ENCODE measurements around the gene ZNF668. TPM values are rescaled to one million over a fixed set of nuclear protein-coding genes. Genes with fewer than 3 reads are reported as not detected.

Gene ZNF668
- total RNA-seq, 4 donors from 2014 or later = 15.5 to 20.3 (median 16.7) TPM

DNA sequence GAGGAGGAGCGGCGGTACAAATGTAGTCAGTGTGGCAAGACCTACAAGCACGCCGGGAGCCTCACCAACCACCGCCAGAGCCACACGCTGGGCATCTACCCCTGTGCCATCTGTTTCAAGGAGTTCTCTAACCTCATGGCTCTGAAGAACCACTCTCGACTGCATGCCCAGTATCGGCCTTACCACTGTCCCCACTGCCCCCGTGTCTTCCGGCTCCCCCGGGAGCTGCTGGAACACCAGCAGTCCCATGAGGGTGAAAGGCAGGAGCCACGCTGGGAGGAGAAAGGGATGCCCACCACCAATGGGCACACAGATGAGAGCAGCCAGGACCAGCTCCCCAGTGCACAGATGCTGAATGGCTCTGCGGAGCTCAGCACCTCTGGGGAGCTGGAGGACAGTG is 3.0 kb upstream of the ZNF668 start:
- Histone ChIP-seq H3K27me3 (no peaks in the 10 kb centered on the region), H3K9me3 (no peaks in the 10 kb centered on the region), H3K36me3 (peaks cover 0 to 62% (median 15%) of the 10 kb centered on the region in 3 donors), H3K27ac (no peak overlapping the region), H3K4me1 (peaks cover 0 to 41% (median 16%) of the 10 kb centered on the region in 4 donors), H3K4me3 (no peak overlapping the region)
- no peak for DNase-seq (ENCODE audit: low spot score in 2 of 2)
- no peak for TF ChIP-seq EP300 (IDR thresholded peaks at IDR 0.05)
- no peak for TF ChIP-seq POLR2A (IDR thresholded peaks at IDR 0.05)
- TF ChIP-seq, protein P1, sequence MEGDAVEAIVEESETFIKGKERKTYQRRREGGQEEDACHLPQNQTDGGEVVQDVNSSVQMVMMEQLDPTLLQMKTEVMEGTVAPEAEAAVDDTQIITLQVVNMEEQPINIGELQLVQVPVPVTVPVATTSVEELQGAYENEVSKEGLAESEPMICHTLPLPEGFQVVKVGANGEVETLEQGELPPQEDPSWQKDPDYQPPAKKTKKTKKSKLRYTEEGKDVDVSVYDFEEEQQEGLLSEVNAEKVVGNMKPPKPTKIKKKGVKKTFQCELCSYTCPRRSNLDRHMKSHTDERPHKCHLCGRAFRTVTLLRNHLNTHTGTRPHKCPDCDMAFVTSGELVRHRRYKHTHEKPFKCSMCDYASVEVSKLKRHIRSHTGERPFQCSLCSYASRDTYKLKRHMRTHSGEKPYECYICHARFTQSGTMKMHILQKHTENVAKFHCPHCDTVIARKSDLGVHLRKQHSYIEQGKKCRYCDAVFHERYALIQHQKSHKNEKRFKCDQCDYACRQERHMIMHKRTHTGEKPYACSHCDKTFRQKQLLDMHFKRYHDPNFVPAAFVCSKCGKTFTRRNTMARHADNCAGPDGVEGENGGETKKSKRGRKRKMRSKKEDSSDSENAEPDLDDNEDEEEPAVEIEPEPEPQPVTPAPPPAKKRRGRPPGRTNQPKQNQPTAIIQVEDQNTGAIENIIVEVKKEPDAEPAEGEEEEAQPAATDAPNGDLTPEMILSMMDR (IDR thresholded peaks at IDR 0.05) = no peak
- 93 to 97% methylated on average over 12 to 13 of the region's 13 CpGs for WGBS, 2 donors

DNA sequence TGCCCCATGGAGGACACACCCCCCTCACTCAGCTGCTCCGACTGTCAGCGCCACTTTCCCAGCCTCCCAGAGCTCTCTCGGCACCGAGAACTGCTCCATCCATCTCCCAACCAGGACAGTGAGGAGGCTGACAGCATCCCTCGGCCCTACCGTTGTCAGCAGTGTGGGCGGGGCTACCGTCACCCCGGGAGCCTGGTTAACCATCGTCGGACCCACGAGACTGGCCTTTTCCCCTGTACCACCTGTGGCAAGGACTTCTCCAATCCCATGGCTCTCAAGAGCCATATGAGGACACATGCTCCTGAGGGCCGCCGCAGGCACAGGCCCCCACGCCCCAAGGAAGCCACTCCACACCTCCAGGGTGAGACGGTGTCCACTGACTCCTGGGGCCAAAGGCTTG is 2.3 kb upstream of the ZNF668 start:
- DNase-seq (ENCODE audit: low spot score in 2 of 2) = no peak
- H3K4me1 ChIP-seq = peaks cover 0 to 41% (median 19%) of the 10 kb centered on the region in 4 donors
- H3K4me3 ChIP-seq = no peak overlapping the region
- H3K9me3 ChIP-seq = no peaks in the 10 kb centered on the region
- 68 to 74% methylated on average over 16 of the region's 16 CpGs for WGBS, 2 donors
- no peaks in the 10 kb centered on the region for H3K27me3 ChIP-seq
- peaks cover 0 to 55% (median 15%) of the 10 kb centered on the region in 3 donors for H3K36me3 ChIP-seq
- H3K27ac ChIP-seq = no peak overlapping the region
- TF ChIP-seq POLR2A (IDR thresholded peaks at IDR 0.05) = no peak
- TF ChIP-seq EP300 (IDR thresholded peaks at IDR 0.05) = no peak
- TF ChIP-seq, protein P1 (IDR thresholded peaks at IDR 0.05) = no peak

DNA sequence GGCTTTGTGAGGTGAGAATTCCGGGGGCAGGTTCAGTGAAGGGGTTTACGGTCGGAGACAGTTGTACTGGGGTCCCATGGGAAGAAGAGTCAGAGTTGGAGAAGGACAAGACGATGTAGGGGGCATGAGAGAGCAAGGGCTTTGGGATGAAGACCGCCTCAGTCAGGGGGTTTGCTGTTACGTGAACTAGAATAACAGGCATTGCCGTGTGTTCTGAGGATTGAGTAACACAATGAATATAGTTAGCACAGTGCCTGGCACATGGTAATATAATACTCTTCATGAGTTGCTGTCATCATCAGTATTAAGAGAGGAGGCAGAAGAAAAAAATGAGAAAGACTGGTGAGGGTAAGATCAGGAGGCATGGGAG is 759 bp upstream of the ZNF668 start:
- TF ChIP-seq EP300 (IDR thresholded peaks at IDR 0.05) (no peak), POLR2A (IDR thresholded peaks at IDR 0.05) (no peak)
- TF ChIP-seq, protein P1 (IDR thresholded peaks at IDR 0.05) = no peak
- DNase-seq (ENCODE audit: low spot score in 2 of 2) = no peak
- H3K27ac ChIP-seq = peak overlapping the region; percentile 89 to 97 (median 96)
- no peaks in the 10 kb centered on the region for H3K9me3 ChIP-seq
- peaks cover 0 to 39% (median 15%) of the 10 kb centered on the region in 3 donors for H3K36me3 ChIP-seq
- WGBS, 2 donors = 1 to 2% methylated on average over 7 of the region's 7 CpGs
- H3K4me3 ChIP-seq = peak overlapping the region; percentile 88 to 100 (median 97)
- no peaks in the 10 kb centered on the region for H3K27me3 ChIP-seq
- peaks cover 0 to 38% (median 19%) of the 10 kb centered on the region in 4 donors for H3K4me1 ChIP-seq

DNA sequence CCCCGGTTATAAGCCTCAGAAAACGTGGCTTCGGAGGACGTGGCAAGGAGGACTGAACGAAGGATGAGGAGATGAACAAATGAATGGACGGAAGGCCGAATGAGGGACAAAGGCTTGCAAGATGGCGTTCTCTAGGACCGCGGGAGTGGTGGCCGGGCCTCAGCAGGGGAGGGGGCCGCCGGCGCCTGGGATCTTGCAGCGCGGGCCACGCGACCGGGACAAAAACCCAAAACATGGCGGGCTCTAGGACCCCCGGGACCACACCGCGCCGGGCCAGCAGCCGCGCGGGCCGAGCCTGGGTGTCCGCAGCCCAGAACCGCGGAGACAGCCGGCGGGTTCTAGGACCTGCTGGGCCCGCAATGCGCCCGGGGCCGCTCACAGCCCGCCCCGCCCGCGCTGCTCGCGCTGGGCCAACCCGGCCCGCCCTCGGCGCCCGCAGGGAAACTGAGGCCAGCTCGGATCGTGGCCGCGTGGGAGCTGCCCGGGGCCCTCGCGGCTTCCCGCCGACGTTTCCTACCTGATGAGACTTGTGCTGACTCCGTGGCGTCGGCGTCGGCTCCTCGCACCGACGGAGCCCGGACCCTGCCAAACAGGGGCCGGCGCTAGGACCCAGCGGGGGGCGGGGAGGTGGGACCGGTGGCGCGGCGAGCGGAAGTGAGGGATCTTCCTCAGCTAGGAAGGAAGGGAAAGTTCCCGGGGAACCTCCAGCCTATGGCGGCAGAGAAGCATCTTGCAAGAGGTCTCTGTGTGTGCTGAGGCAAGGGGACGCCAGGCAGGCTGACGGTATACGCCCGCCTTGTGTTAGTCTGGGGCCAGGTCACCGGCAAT is 684 bp downstream of the ZNF668 start:
- WGBS, 2 donors = 1% methylated on average over 44 to 64 of the region's 83 CpGs

More for the DNA sequence above, 684 bp downstream of the ZNF668 start:
- H3K27ac ChIP-seq = peak overlapping the region; percentile 89 to 97 (median 96)
- H3K4me1 ChIP-seq = peaks cover 0 to 38% (median 19%) of the 10 kb centered on the region in 4 donors
- no peaks in the 10 kb centered on the region for H3K9me3 ChIP-seq
- H3K4me3 ChIP-seq = peak overlapping the region; percentile 88 to 100 (median 97)
- H3K36me3 ChIP-seq = peaks cover 0 to 25% (median 12%) of the 10 kb centered on the region in 3 donors
- DNase-seq (ENCODE audit: low spot score in 2 of 2) = peak; percentile 75 to 88
- TF ChIP-seq POLR2A (IDR thresholded peaks at IDR 0.05) = no peak
- TF ChIP-seq, protein P1 (IDR thresholded peaks at IDR 0.05) = peak in 2 of 5 experiments; percentile 16 to 60
- H3K27me3 ChIP-seq = no peaks in the 10 kb centered on the region
